HepG2 (cell line): ENCODE measurements around the gene FHIT. TPM values are rescaled to one million over a fixed set of nuclear protein-coding genes. Genes with fewer than 3 reads are reported as not detected.

Experiments used
- ARID3A ChIP-seq: IDR thresholded peaks from 2 replicates; pipeline ENCODE4 v1.6.1; 2012; ENCODE audit warnings: low read depth, low read length, improper control_type of control experiment
- CCDC6 ChIP-seq: sonication (generic); formaldehyde crosslinking; IDR thresholded peaks from 2 replicates; pipeline ENCODE4 v1.8.1; 2022; ENCODE audit warnings: mild to moderate bottlenecking, missing genetic modification reagents, moderate library complexity
- DPF2 ChIP-seq: sonication (generic); formaldehyde crosslinking; IDR thresholded peaks from 2 replicates; pipeline ENCODE4 v1.4.0; 2020; ENCODE audit warnings: mild to moderate bottlenecking, low read depth, missing genetic modification reagents, borderline replicate concordance
- KDM4B ChIP-seq: sonication (generic); formaldehyde crosslinking; IDR thresholded peaks from 2 replicates; pipeline ENCODE4 v1.4.0; 2020; ENCODE audit warnings: missing genetic modification reagents
- KDM5B ChIP-seq: sonication (generic); formaldehyde crosslinking; IDR thresholded peaks from 2 replicates; pipeline ENCODE4 v1.4.0; 2020; ENCODE audit warnings: missing genetic modification reagents, mild to moderate bottlenecking, borderline replicate concordance
- MAFF ChIP-seq: IDR thresholded peaks from 2 replicates; pipeline ENCODE4 v1.6.1; 2011; ENCODE audit warnings: low read depth, low read length, improper control_type of control experiment
- MYC ChIP-seq: sonication (generic); formaldehyde crosslinking; IDR thresholded peaks from 2 replicates; pipeline ENCODE4 v1.9.0; 2021; ENCODE audit warnings: missing genetic modification reagents, borderline replicate concordance
- PCBP2 ChIP-seq: fragments of 200-400 bp; formaldehyde crosslinking; optimal IDR thresholded peaks from 2 replicates; pipeline ENCODE3; 2018; ENCODE audit warnings: low read length, low read depth; ENCODE audit not compliant: poor library complexity, severe bottlenecking
- PREB ChIP-seq: sonication (generic); formaldehyde crosslinking; IDR thresholded peaks from 2 replicates; pipeline ENCODE4 v1.4.0; 2020; ENCODE audit warnings: missing genetic modification reagents
- SP1 ChIP-seq, 2 experiments: fragments of 450-650 bp in 1 of 2; sonication (generic) in 1 of 2; formaldehyde crosslinking in 1 of 2; IDR thresholded peaks; 2 replicates each; pipeline versions ENCODE4 v1.4.0 to v1.6.1; 2016 to 2020; ENCODE audit warnings: missing genetic modification reagents in 1 of 2
- UBTF ChIP-seq: sonication (generic); formaldehyde crosslinking; IDR thresholded peaks from 2 replicates; pipeline ENCODE4 v1.4.0; 2020; ENCODE audit warnings: mild to moderate bottlenecking, missing genetic modification reagents
- ZBTB21 ChIP-seq: sonication (generic); formaldehyde crosslinking; IDR thresholded peaks from 2 replicates; pipeline ENCODE4 v1.4.0; 2020; ENCODE audit warnings: missing genetic modification reagents
- ZBTB37 ChIP-seq: sonication (generic); formaldehyde crosslinking; IDR thresholded peaks from 2 replicates; pipeline ENCODE4 v1.4.0; 2020; ENCODE audit warnings: mild to moderate bottlenecking, missing genetic modification reagents
- ZFP37 ChIP-seq: sonication (generic); formaldehyde crosslinking; IDR thresholded peaks from 2 replicates; pipeline ENCODE4 v1.4.0; 2020; ENCODE audit warnings: missing genetic modification reagents, borderline replicate concordance
- ZKSCAN5 ChIP-seq: sonication (generic); formaldehyde crosslinking; IDR thresholded peaks from 2 replicates; pipeline ENCODE4 v1.5.1; 2020; ENCODE audit warnings: mild to moderate bottlenecking, missing genetic modification reagents
- ZMAT3 ChIP-seq: sonication (generic); formaldehyde crosslinking; conservative IDR thresholded peaks from 2 replicates; pipeline ENCODE4 v1.7.0; 2021; ENCODE audit warnings: missing genetic modification reagents
- ZNF431 ChIP-seq: sonication (generic); formaldehyde crosslinking; IDR thresholded peaks from 2 replicates; pipeline ENCODE4 v1.9.0; 2022; ENCODE audit warnings: missing genetic modification reagents, low read depth, mild to moderate bottlenecking, borderline replicate concordance
- ZNF513 ChIP-seq: sonication (generic); formaldehyde crosslinking; conservative IDR thresholded peaks from 2 replicates; pipeline ENCODE4 v1.5.0; 2020; ENCODE audit warnings: missing genetic modification reagents
- ZNF530 ChIP-seq: sonication (generic); formaldehyde crosslinking; IDR thresholded peaks from 2 replicates; pipeline ENCODE4 v1.5.0; 2020; ENCODE audit warnings: low read depth, mild to moderate bottlenecking, missing genetic modification reagents
- ZNF549 ChIP-seq: sonication (generic); formaldehyde crosslinking; IDR thresholded peaks from 2 replicates; pipeline ENCODE4 v1.5.0; 2020; ENCODE audit warnings: missing genetic modification reagents
- ZNF747 ChIP-seq: sonication (generic); formaldehyde crosslinking; IDR thresholded peaks from 2 replicates; pipeline ENCODE4 v1.8.1; 2023; ENCODE audit warnings: missing genetic modification reagents, mild to moderate bottlenecking, borderline replicate concordance
- ZSCAN12 ChIP-seq: sonication (generic); formaldehyde crosslinking; IDR thresholded peaks from 2 replicates; pipeline ENCODE4 v1.9.0; 2021; ENCODE audit warnings: mild to moderate bottlenecking, missing genetic modification reagents
- polyA plus RNA-seq, 8 experiments: library from polyadenylated mRNA; depleted of rRNA in 3 of 8; stranded (reverse) in 7 of 8; unstranded in 1 of 8; fragments of >200 nt; fragmentation: Illumina TruSeq in 4 of 8; extraction: Trizol in 4 of 8; gene quantifications; 2 replicates each; pipeline versions ENCODE4 v1.2.1 to v1.2.3, GENCODE V29; 2011 to 2016; ENCODE audit warnings: low read depth in 4 of 8, missing spikeins in 1 of 8, mixed read lengths in 1 of 8; ENCODE audit not compliant: insufficient read depth in 1 of 8
- total RNA-seq, 5 experiments: library from RNA; depleted of rRNA; stranded (reverse); fragments of >200 nt; fragmentation: Illumina TruSeq; extraction: Trizol; gene quantifications; 2 replicates each; pipeline ENCODE4 v1.2.3, GENCODE V29; 2016; ENCODE audit warnings: low read depth in 1 of 5

FHIT gene
- total and polyA plus RNA-seq, 2 of the 13 experiments (the other 11 are each of a cell fraction or from before 2014, with no cell fraction given): 4.0 to 4.6 TPM

- peak; percentile 91 for TF ChIP-seq ARID3A
- no peak for TF ChIP-seq CCDC6
- TF ChIP-seq KDM4B (CRISPR knock-in tag): peak; percentile 33; the same call in 1 of the 2 replicates
- no peak for TF ChIP-seq ZNF431 (CRISPR knock-in tag)
- no peak for TF ChIP-seq SP1 (IDR thresholded peaks at IDR 0.05)
- no peak for TF ChIP-seq SP1 (CRISPR knock-in tag; IDR thresholded peaks at IDR 0.05)
- TF ChIP-seq ZKSCAN5 (CRISPR knock-in tag): no peak
- no peak for TF ChIP-seq PREB
- TF ChIP-seq ZSCAN12 (CRISPR knock-in tag): no peak
- 0 out of 2 replicates have a peak, but pooled peaks have one; percentile 36 for TF ChIP-seq ZMAT3
- no peak for TF ChIP-seq UBTF (CRISPR knock-in tag)
- TF ChIP-seq ZBTB21 (CRISPR knock-in tag): no peak
- 0 out of 2 replicates have a peak, but pooled peaks have one; percentile 25 for TF ChIP-seq MAFF
- TF ChIP-seq ZNF747: peak; percentile 42; the same call in 1 of the 2 replicates
- TF ChIP-seq ZNF530 (CRISPR knock-in tag): no peak
- TF ChIP-seq KDM5B: no peak
- no peak for TF ChIP-seq ZBTB37 (CRISPR knock-in tag)
- TF ChIP-seq MYC (CRISPR knock-in tag): no peak
- TF ChIP-seq DPF2: peak; percentile 85
- no peak for TF ChIP-seq ZFP37 (CRISPR knock-in tag)
- no peak for TF ChIP-seq ZNF513 (CRISPR knock-in tag)
- no peak for TF ChIP-seq ZNF549 (CRISPR knock-in tag)
- no peak for TF ChIP-seq PCBP2
Measured at GRCh38 chr3:59798372-59799086, 1452.7 kb downstream of the FHIT start (continued).
